Thyroid gland (tissue), 4 donors: ENCODE results near the gene DNAH17. TPM values are rescaled to one million over a fixed set of nuclear protein-coding genes. Genes with fewer than 3 reads are reported as not detected.

Experiments used
- DNase-seq, 2 donors: peaks; one replicate each; pipeline ENCODE4 v3.0.0-alpha.2; 2019
- H3K27ac ChIP-seq, 3 donors: fragments of 200-600 bp; sonication (generic); 1 replicate in 2 of 3; 2 replicates in 1 of 3; pipeline ENCODE4 v1.5.1; 2016 to 2019; ENCODE audit warnings: mild to moderate bottlenecking in 1 of 3, moderate library complexity in 1 of 3
- H3K27me3 ChIP-seq: fragments of 200-600 bp; sonication (generic); one replicate; pipeline ENCODE4 v1.5.1; 2019
- H3K36me3 ChIP-seq, 2 donors: fragments of 200-600 bp; sonication (generic); one replicate each; pipeline ENCODE4 v1.5.1; 2016 to 2019
- H3K4me1 ChIP-seq, 2 donors: fragments of 200-600 bp; sonication (generic); one replicate each; pipeline ENCODE4 v1.5.1; 2017 to 2019
- H3K4me3 ChIP-seq, 3 donors: fragments of 200-600 bp; sonication (generic); replicated peaks in 1 of 3; 1 replicate in 2 of 3; 2 replicates in 1 of 3; pipeline ENCODE4 v1.5.1; 2016; ENCODE audit warnings: mild to moderate bottlenecking in 1 of 3
- H3K9me3 ChIP-seq: fragments of 200-600 bp; sonication (generic); one replicate; pipeline ENCODE4 v1.5.1; 2017
- CTCF ChIP-seq, 6 experiments: fragments of 200-600 bp in 3 of 6; fragments of 450-650 bp in 3 of 6; sonication (generic) in 3 of 6; IDR thresholded peaks; one replicate each; pipeline ENCODE4 v1.5.1; 2016 to 2019; ENCODE audit warnings: antibody characterized with exemption in 6 of 6, mild to moderate bottlenecking in 2 of 6, inconsistent platforms in 1 of 6, moderate library complexity in 1 of 6
- POLR2A ChIP-seq, 2 donors: fragments of 450-650 bp; IDR thresholded peaks; one replicate each; pipeline ENCODE4 v1.6.1; 2017; ENCODE audit warnings: antibody characterized with exemption in 2 of 2, mild to moderate bottlenecking in 2 of 2, moderate library complexity in 1 of 2
- WGBS, 2 donors: methylation state at CpG; one replicate each; pipeline ENCODE4 v1.1.5; 2017; 5-methylcytosine and 5-hydroxymethylcytosine counted together
- intact Hi-C: fragments of 100-400 bp; cut with DNase I; formaldehyde crosslinking; loops from one replicate; pipeline ENCODE4 v1.15.1; 2023
- total RNA-seq, 4 donors: library from RNA; depleted of rRNA; stranded (reverse); fragments of >200 nt; gene quantifications; one replicate each; pipeline ENCODE4 v1.2.3, GENCODE V29; 2016

Gene DNAH17
- total RNA-seq, 4 donors from 2014 or later: 0.21 to 0.67 (median 0.32) TPM

- Histone ChIP-seq H3K27me3 (no peaks in the 10 kb centered on the region), H3K36me3 (no peaks in the 10 kb centered on the region), H3K4me1 (peaks cover 34 to 79% of the 10 kb centered on the region in 2 donors), H3K4me3 (no peak overlapping the region), H3K9me3 (no peaks in the 10 kb centered on the region), H3K27ac (peak overlapping the region in 2 of 3 donors; percentile 71 to 88)
- no peak for DNase-seq
- TF ChIP-seq CTCF (IDR thresholded peaks at IDR 0.05) (no peak), POLR2A (IDR thresholded peaks at IDR 0.05) (no peak)
- 86 to 89% methylated on average over 23 of the region's 23 CpGs for WGBS, 2 donors
- intact Hi-C loops: no loop called here
Observed at GRCh38 chr17:78384479-78385175, 192.6 kb downstream of the DNAH17 start.

GRCh38 chr17:78383725-78384471 lies 193.3 kb downstream of the DNAH17 start:
- WGBS, 2 donors: 62 to 75% methylated on average over 15 of the region's 15 CpGs
- no peaks in the 10 kb centered on the region for H3K36me3 ChIP-seq
- H3K27ac ChIP-seq: peak overlapping the region; percentile 3 to 88 (median 71)
- H3K9me3 ChIP-seq: no peaks in the 10 kb centered on the region
- peaks cover 41 to 77% of the 10 kb centered on the region in 2 donors for H3K4me1 ChIP-seq
- no peaks in the 10 kb centered on the region for H3K27me3 ChIP-seq
- H3K4me3 ChIP-seq: no peak overlapping the region
- intact Hi-C loops: no loop called here
- peak; percentile 36 to 55 for DNase-seq
- TF ChIP-seq CTCF (IDR thresholded peaks at IDR 0.05) (no peak), POLR2A (IDR thresholded peaks at IDR 0.05) (no peak)

GRCh38 chr17:78381601-78382232 lies 195.5 kb downstream of the DNAH17 start:
- H3K27me3 ChIP-seq: no peaks in the 10 kb centered on the region
- H3K4me1 ChIP-seq: peaks cover 29 to 63% of the 10 kb centered on the region in 2 donors
- no peaks in the 10 kb centered on the region for H3K36me3 ChIP-seq
- intact Hi-C loops: no loop called here
- H3K9me3 ChIP-seq: no peaks in the 10 kb centered on the region
- peak overlapping the region in 2 of 3 donors; percentile 42 to 88 for H3K27ac ChIP-seq
- TF ChIP-seq POLR2A (IDR thresholded peaks at IDR 0.05): no peak
- TF ChIP-seq CTCF (IDR thresholded peaks at IDR 0.05): no peak
- no peak overlapping the region for H3K4me3 ChIP-seq
- WGBS, 2 donors: 69 to 73% methylated on average over 12 of the region's 12 CpGs
- no peak for DNase-seq

- 83 to 89% methylated on average over 5 of the region's 5 CpGs for WGBS, 2 donors
- no peak overlapping the region for H3K4me3 ChIP-seq
- no peaks in the 10 kb centered on the region for H3K27me3 ChIP-seq
- H3K4me1 ChIP-seq: peaks cover 17 to 63% of the 10 kb centered on the region in 2 donors
- peak overlapping the region in 2 of 3 donors; percentile 42 to 88 for H3K27ac ChIP-seq
- no peak for DNase-seq
- H3K9me3 ChIP-seq: no peaks in the 10 kb centered on the region
- no peaks in the 10 kb centered on the region for H3K36me3 ChIP-seq
- intact Hi-C loops: no loop called here
- TF ChIP-seq POLR2A (IDR thresholded peaks at IDR 0.05) (no peak), CTCF (IDR thresholded peaks at IDR 0.05) (no peak)
Observed at GRCh38 chr17:78380370-78380769, 196.8 kb downstream of the DNAH17 start.
